CD4-positive, alpha-beta T cell (primary cell): ENCODE results near the gene IRF5. TPM values are rescaled to one million over a fixed set of nuclear protein-coding genes. Genes with fewer than 3 reads are reported as not detected.

Experiments
- ATAC-seq: fragments of 200-7000 bp; cut with Tn5 transposase; one replicate; pipeline ENCODE4 v1.10.0; 2022; ENCODE audit warnings: mild to moderate bottlenecking; ENCODE audit not compliant: poor library complexity
- CTCF ChIA-PET: fragments of 350-600 bp; sonication (Branson Sonifier 250); formaldehyde crosslinking; loops from one replicate; lab custom pipeline; 2021; ENCODE audit warnings: antibody characterized with exemption, inconsistent platforms; lab: Charles Lee
- POLR2A ChIA-PET: fragments of 350-600 bp; sonication (Branson Sonifier 250); formaldehyde crosslinking; loops from one replicate; lab custom pipeline; 2021; ENCODE audit warnings: antibody characterized with exemption, inconsistent platforms; lab: Charles Lee
- DNase-seq, 14 experiments: peaks; one replicate each; pipeline ENCODE4 v3.0.0-alpha.2; 2013 to 2020; ENCODE audit warnings: mixed read lengths in 2 of 14
- H3K27ac ChIP-seq, 2 donors: one replicate each; pipeline versions ENCODE4 v1.5.1 to v1.7.0; 2013; ENCODE audit warnings: low read length in 2 of 2, low read depth in 1 of 2, mild to moderate bottlenecking in 1 of 2
- H3K27me3 ChIP-seq, 2 experiments: 1 replicate in 1 of 2; 2 replicates in 1 of 2; pipeline versions ENCODE4 v1.6.1 to v1.7.0; 2013; ENCODE audit warnings: low read length in 2 of 2, control low read depth in 1 of 2, mild to moderate bottlenecking in 1 of 2, moderate library complexity in 1 of 2; ENCODE audit not compliant: insufficient read depth in 2 of 2, control insufficient read depth in 1 of 2
- H3K36me3 ChIP-seq: one replicate; pipeline ENCODE4 v1.6.1; 2013; ENCODE audit warnings: low read length, control low read depth; ENCODE audit not compliant: insufficient read depth
- H3K4me1 ChIP-seq: one replicate; pipeline ENCODE4 v1.6.1; 2013; ENCODE audit warnings: low read length, control low read depth; ENCODE audit not compliant: insufficient read depth
- H3K4me3 ChIP-seq: one replicate; pipeline ENCODE4 v1.5.1; 2013; ENCODE audit warnings: mild to moderate bottlenecking, low read length, moderate library complexity
- H3K9me3 ChIP-seq, 2 experiments: 1 replicate in 1 of 2; 2 replicates in 1 of 2; pipeline versions ENCODE4 v1.6.1 to v1.7.0; 2013; ENCODE audit warnings: low read length in 2 of 2, mild to moderate bottlenecking in 2 of 2, control low read depth in 1 of 2, moderate library complexity in 1 of 2; ENCODE audit not compliant: control insufficient read depth in 1 of 2, insufficient read depth in 1 of 2
- H3K27ac Mint-ChIP-seq: one replicate; pipeline ENCODE4 v1.8.0; 2020; ENCODE audit warnings: mixed read lengths
- H3K27me3 Mint-ChIP-seq: one replicate; pipeline ENCODE4 v1.8.0; 2021; ENCODE audit warnings: mixed read lengths
- H3K36me3 Mint-ChIP-seq: one replicate; pipeline ENCODE4 v1.8.0; 2021; ENCODE audit warnings: low read depth, mixed read lengths
- H3K4me1 Mint-ChIP-seq: one replicate; pipeline ENCODE4 v1.8.0; 2021; ENCODE audit warnings: low read depth, mixed read lengths
- H3K4me3 Mint-ChIP-seq: one replicate; pipeline ENCODE4 v1.8.0; 2020; ENCODE audit warnings: mild to moderate bottlenecking, mixed read lengths
- H3K9me3 Mint-ChIP-seq: one replicate; pipeline ENCODE4 v1.8.0; 2020; ENCODE audit warnings: mixed read lengths
- CTCF ChIP-seq: fragments of 200-600 bp; IDR thresholded peaks from one replicate; pipeline ENCODE4 v1.8.0; 2022; ENCODE audit warnings: antibody characterized with exemption, mild to moderate bottlenecking
- intact Hi-C, 2 experiments: fragments of 100-400 bp; cut with DNase I in 1 of 2; cut with micrococcal nuclease in 1 of 2; formaldehyde crosslinking; loops; one replicate each; pipeline versions ENCODE4 v1.15.1 to v1.9.0; 2023 to 2025; cut with DNase I, micrococcal nuclease
- total RNA-seq, 174 experiments: library from RNA in 2 of 174; stranded (reverse) in 2 of 174; gene quantifications; one replicate each; pipeline ENCODE4 v1.2.3 and lab custom pipeline; 2021 to 2026

The IRF5 gene
- total RNA-seq, 2 experiments from 2014 or later = 1.7 to 1.8 TPM

- H3K9me3 ChIP-seq = no peaks in the 10 kb centered on the region
- H3K27me3 ChIP-seq = peaks cover 8% of the 10 kb centered on the region in 2 experiments
- H3K27ac Mint-ChIP-seq = no peak overlapping the region
- H3K27me3 Mint-ChIP-seq = peaks cover 56% of the 10 kb centered on the region
- H3K4me1 Mint-ChIP-seq = no peaks in the 10 kb centered on the region
- ATAC-seq = peak; percentile 78
- no peaks in the 10 kb centered on the region for H3K9me3 Mint-ChIP-seq
- no peak overlapping the region for H3K27ac ChIP-seq
- H3K36me3 ChIP-seq = no peaks in the 10 kb centered on the region
- POLR2A ChIA-PET = no interaction called here
- no peak overlapping the region for H3K4me3 ChIP-seq
- CTCF ChIA-PET = interaction anchor here (1.5 kb wide), 1 partner anchor 187 kb away, joined by 4 read pairs; no protein-coding TSS in a partner anchor
- no peak overlapping the region for H3K4me3 Mint-ChIP-seq
- TF ChIP-seq CTCF = peak; percentile 65
- peak in 4 of 14 experiments; percentile 28 to 79 (median 75) for DNase-seq
- H3K4me1 ChIP-seq = peaks cover 7% of the 10 kb centered on the region
- intact Hi-C loops = loop anchor here (1.0 to 5.0 kb wide), 2 partner anchors 187 to 308 kb away; no protein-coding TSS in a partner anchor
- H3K36me3 Mint-ChIP-seq = no peaks in the 10 kb centered on the region
Measured at GRCh38 chr7:128904381-128905197, 33.1 kb upstream of the IRF5 start.

- H3K27me3 Mint-ChIP-seq = peaks cover 67% of the 10 kb centered on the region
- Histone ChIP-seq H3K4me1 (peaks cover 7% of the 10 kb centered on the region), H3K36me3 (no peaks in the 10 kb centered on the region), H3K27me3 (peaks cover 16% of the 10 kb centered on the region in 2 experiments), H3K27ac (no peak overlapping the region), H3K9me3 (peaks cover 0 to 4% of the 10 kb centered on the region in 2 experiments), H3K4me3 (no peak overlapping the region)
- no peak for TF ChIP-seq CTCF
- no peaks in the 10 kb centered on the region for H3K4me1 Mint-ChIP-seq
- ATAC-seq (no peak), DNase-seq (peak in 1 of 14 experiments; percentile 3)
- no peak overlapping the region for H3K27ac Mint-ChIP-seq
- intact Hi-C loops = no loop called here
- ChIA-PET CTCF (no interaction called here), POLR2A (no interaction called here)
- no peaks in the 10 kb centered on the region for H3K36me3 Mint-ChIP-seq
- H3K4me3 Mint-ChIP-seq = no peak overlapping the region
- no peaks in the 10 kb centered on the region for H3K9me3 Mint-ChIP-seq
Measured at GRCh38 chr7:128906001-128906765, 31.5 kb upstream of the IRF5 start.

GRCh38 chr7:128906766-128907559 lies 30.8 kb upstream of the IRF5 start:
- H3K4me1 Mint-ChIP-seq = no peaks in the 10 kb centered on the region
- H3K4me3 ChIP-seq = no peak overlapping the region
- DNase-seq (peak in 1 of 14 experiments; percentile 3), ATAC-seq (no peak)
- no peaks in the 10 kb centered on the region for H3K9me3 Mint-ChIP-seq
- H3K36me3 Mint-ChIP-seq = no peaks in the 10 kb centered on the region
- H3K4me3 Mint-ChIP-seq = no peak overlapping the region
- no peak overlapping the region for H3K27ac Mint-ChIP-seq
- no peak for TF ChIP-seq CTCF
- ChIA-PET CTCF (no interaction called here), POLR2A (no interaction called here)
- no peaks in the 10 kb centered on the region for H3K36me3 ChIP-seq
- peaks cover 19 to 21% of the 10 kb centered on the region in 2 experiments for H3K27me3 ChIP-seq
- H3K4me1 ChIP-seq = peaks cover 7% of the 10 kb centered on the region
- peaks cover 70% of the 10 kb centered on the region for H3K27me3 Mint-ChIP-seq
- peaks cover 0 to 4% of the 10 kb centered on the region in 2 experiments for H3K9me3 ChIP-seq
- intact Hi-C loops = no loop called here
- H3K27ac ChIP-seq = no peak overlapping the region
